ENCODE measurements around the gene TTC16.

- TF ChIP-seq ZNF219 (CRISPR knock-in tag; IDR thresholded peaks at IDR 0.05; ENCODE audit: borderline replicate concordance) = no peak
- TF ChIP-seq CTCF (IDR thresholded peaks at IDR 0.05) = 0 out of 2 replicates have a peak, but pooled peaks have one; percentile 37
These were observed 48.1 kb downstream of the TTC16 start for GRCh38 chr9:127763918-127764384.
